Measurements from ENCODE around the gene NET1. TPM values are rescaled to one million over a fixed set of nuclear protein-coding genes. Genes with fewer than 3 reads are reported as not detected.
"Not testable (repeated sequence)": the region's sequence is repeated elsewhere in the genome, so short reads cannot be mapped to it uniquely, and the experiment has no call there.

NET1 gene
- total RNA-seq, 5 donors from 2014 or later (not counting 1 experiment from before 2014, with no cell fraction given): 10.5 to 41.1 (median 25.1) TPM

- H3K9me3 ChIP-seq; H3K4me3 Mint-ChIP-seq; H3K9me3 Mint-ChIP-seq; H3K27ac ChIP-seq (ENCODE audit: low read length); H3K4me1 ChIP-seq (ENCODE audit: control insufficient read depth in 1 of 2, extremely low read depth in 1 of 2, insufficient read depth in 2 of 2, low read length in 2 of 2); H3K27ac Mint-ChIP-seq; H3K27me3 ChIP-seq (replicated peaks in 1 of 2; ENCODE audit: control insufficient read depth in 2 of 2, extremely low read depth in 1 of 2, insufficient read depth in 2 of 2, low read length in 1 of 2); H3K4me3 ChIP-seq (ENCODE audit: control insufficient read depth in 1 of 2, extremely low read depth in 1 of 2, low read length in 1 of 2); H3K36me3 Mint-ChIP-seq; H3K4me1 Mint-ChIP-seq; ATAC-seq (replicated peaks in 1 of 4); POLR2A ChIA-PET; DNase-seq; H3K36me3 ChIP-seq (ENCODE audit: control insufficient read depth in 2 of 2, extremely low read depth in 1 of 2, insufficient read depth in 1 of 2, low read length in 1 of 2); H3K27me3 Mint-ChIP-seq: not testable (repeated sequence)
- 85% methylated on average over 10 of the region's 12 CpGs for WGBS (ENCODE audit: insufficient coverage)
- CTCF ChIA-PET: interaction anchor here (0.5 to 1.1 kb wide), 3 partner anchors 54 to 530 kb away, joined by 3 to 6 read pairs (median 4); no protein-coding TSS in a partner anchor
These were observed 32.0 kb upstream of the NET1 start for GRCh38 chr10:5380395-5380794.

GRCh38 chr10:5381187-5381586, 31.2 kb upstream of the NET1 start:
- Mint-ChIP-seq H3K9me3 (peaks cover 0 to 5% (median 4%) of the 10 kb centered on the region in 3 donors), H3K4me1 (no peaks in the 10 kb centered on the region), H3K27ac (no peak overlapping the region), H3K4me3 (no peak overlapping the region), H3K36me3 (no peaks in the 10 kb centered on the region), H3K27me3 (peaks cover 0 to 7% of the 10 kb centered on the region in 2 donors)
- Histone ChIP-seq H3K27me3 (replicated peaks in 1 of 2; ENCODE audit: control insufficient read depth in 2 of 2, extremely low read depth in 1 of 2, insufficient read depth in 2 of 2, low read length in 1 of 2) (no peaks in the 10 kb centered on the region), H3K4me3 (ENCODE audit: control insufficient read depth in 1 of 2, extremely low read depth in 1 of 2, low read length in 1 of 2) (no peak overlapping the region), H3K27ac (ENCODE audit: low read length) (no peak overlapping the region), H3K4me1 (ENCODE audit: control insufficient read depth in 1 of 2, extremely low read depth in 1 of 2, insufficient read depth in 2 of 2, low read length in 2 of 2) (no peaks in the 10 kb centered on the region), H3K9me3 (no peaks in the 10 kb centered on the region), H3K36me3 (ENCODE audit: control insufficient read depth in 2 of 2, extremely low read depth in 1 of 2, insufficient read depth in 1 of 2, low read length in 1 of 2) (no peaks in the 10 kb centered on the region)
- ChIA-PET CTCF (no interaction called here), POLR2A (no interaction called here)
- 100% methylated on average over 1 of the region's 2 CpGs for WGBS (ENCODE audit: insufficient coverage)
- DNase-seq (no peak), ATAC-seq (replicated peaks in 1 of 4) (no peak)

DNA sequence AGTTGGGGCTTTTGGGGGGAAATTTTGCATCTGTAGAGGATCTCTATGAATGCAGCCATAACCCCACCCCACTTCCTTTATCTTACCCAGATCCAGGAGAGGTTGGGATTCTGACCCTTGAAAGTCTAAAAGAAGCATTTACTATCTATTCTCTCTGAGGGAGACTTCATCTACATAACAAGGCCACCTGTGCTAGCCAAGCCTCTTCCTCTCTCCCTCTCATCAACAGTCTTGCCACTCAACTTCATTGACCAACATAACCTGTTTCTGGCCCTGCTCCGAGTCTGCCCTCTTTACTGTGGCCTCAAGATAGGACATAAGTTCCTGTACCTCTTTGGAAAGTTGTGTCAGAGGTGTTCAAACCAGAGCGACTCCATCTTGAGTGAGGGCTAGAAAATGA, 27.1 kb upstream of the NET1 start:
- Mint-ChIP-seq H3K27me3 (peaks cover 0 to 8% of the 10 kb centered on the region in 2 donors), H3K4me3 (no peak overlapping the region), H3K9me3 (peaks cover 10 to 17% (median 16%) of the 10 kb centered on the region in 3 donors), H3K4me1 (no peaks in the 10 kb centered on the region), H3K36me3 (no peaks in the 10 kb centered on the region), H3K27ac (no peak overlapping the region)
- Histone ChIP-seq H3K4me1 (ENCODE audit: control insufficient read depth in 1 of 2, extremely low read depth in 1 of 2, insufficient read depth in 2 of 2, low read length in 2 of 2) (no peaks in the 10 kb centered on the region), H3K27me3 (replicated peaks in 1 of 2; ENCODE audit: control insufficient read depth in 2 of 2, extremely low read depth in 1 of 2, insufficient read depth in 2 of 2, low read length in 1 of 2) (no peaks in the 10 kb centered on the region), H3K27ac (ENCODE audit: low read length) (no peak overlapping the region), H3K36me3 (ENCODE audit: control insufficient read depth in 2 of 2, extremely low read depth in 1 of 2, insufficient read depth in 1 of 2, low read length in 1 of 2) (no peaks in the 10 kb centered on the region), H3K9me3 (no peaks in the 10 kb centered on the region), H3K4me3 (ENCODE audit: control insufficient read depth in 1 of 2, extremely low read depth in 1 of 2, low read length in 1 of 2) (no peak overlapping the region)
- no peak for ATAC-seq (replicated peaks in 1 of 4)
- CTCF ChIA-PET: no interaction called here
- no peak for DNase-seq
- POLR2A ChIA-PET: no interaction called here
- WGBS (ENCODE audit: insufficient coverage): 60% methylated on average over 1 of the region's 2 CpGs

GRCh38 chr10:5387169-5387568, 25.2 kb upstream of the NET1 start:
- WGBS (ENCODE audit: insufficient coverage): 39% methylated on average over 3 of the region's 5 CpGs
- H3K4me1 Mint-ChIP-seq: no peaks in the 10 kb centered on the region
- no peak for DNase-seq
- Histone ChIP-seq H3K27me3 (replicated peaks in 1 of 2; ENCODE audit: control insufficient read depth in 2 of 2, extremely low read depth in 1 of 2, insufficient read depth in 2 of 2, low read length in 1 of 2) (no peaks in the 10 kb centered on the region), H3K36me3 (ENCODE audit: control insufficient read depth in 2 of 2, extremely low read depth in 1 of 2, insufficient read depth in 1 of 2, low read length in 1 of 2) (no peaks in the 10 kb centered on the region), H3K9me3 (no peaks in the 10 kb centered on the region), H3K4me1 (ENCODE audit: control insufficient read depth in 1 of 2, extremely low read depth in 1 of 2, insufficient read depth in 2 of 2, low read length in 2 of 2) (no peaks in the 10 kb centered on the region), H3K4me3 (ENCODE audit: control insufficient read depth in 1 of 2, extremely low read depth in 1 of 2, low read length in 1 of 2) (no peak overlapping the region), H3K27ac (ENCODE audit: low read length) (no peak overlapping the region)
- no peak overlapping the region for H3K27ac Mint-ChIP-seq
- CTCF ChIA-PET: interaction anchor here (0.5 to 1.1 kb wide), 3 partner anchors 26 to 537 kb away, joined by 3 read pairs; no protein-coding TSS in a partner anchor
- H3K36me3 Mint-ChIP-seq: no peaks in the 10 kb centered on the region
- peaks cover 0 to 9% of the 10 kb centered on the region in 2 donors for H3K27me3 Mint-ChIP-seq
- no peak for ATAC-seq (replicated peaks in 1 of 4)
- H3K4me3 Mint-ChIP-seq: no peak overlapping the region
- H3K9me3 Mint-ChIP-seq: peaks cover 15 to 37% (median 34%) of the 10 kb centered on the region in 3 donors
- POLR2A ChIA-PET: no interaction called here

DNA sequence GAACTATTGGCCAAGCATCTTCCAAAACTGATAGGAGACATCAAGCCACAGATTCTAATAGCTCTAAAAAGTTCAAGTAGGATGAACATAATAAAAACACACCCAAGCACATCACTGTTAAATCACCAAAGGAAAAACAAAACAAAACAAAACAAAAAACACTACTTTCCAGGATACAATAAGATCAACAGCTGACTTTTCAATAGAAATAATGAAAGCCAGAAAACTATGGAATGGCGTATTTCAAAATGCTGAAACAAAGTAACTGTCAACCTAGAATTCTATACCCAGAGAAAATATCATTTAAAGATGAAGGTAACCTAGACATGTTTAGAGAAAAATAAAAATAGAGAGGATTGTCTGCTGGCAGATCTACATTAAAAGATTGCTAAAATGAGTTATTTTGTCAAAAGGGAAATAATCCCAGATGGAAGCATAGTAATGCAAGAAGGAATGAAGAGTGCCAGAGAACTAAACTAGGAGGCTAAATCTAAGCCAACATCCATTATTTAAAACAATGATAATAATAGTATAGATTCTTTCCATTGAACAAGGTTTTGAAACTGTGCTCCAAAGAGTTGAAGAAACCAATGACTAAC, 21.7 kb upstream of the NET1 start:
- ATAC-seq (replicated peaks in 1 of 4) (no peak), DNase-seq (no peak)
- ChIA-PET POLR2A (interaction anchor here in 1 of 2 donors (0.6 to 0.7 kb wide), 2 partner anchors 21 to 228 kb away, joined by 5 to 6 read pairs; no protein-coding TSS in a partner anchor), CTCF (no interaction called here)
- H3K27ac Mint-ChIP-seq: no peak overlapping the region
- H3K27me3 ChIP-seq (replicated peaks in 1 of 2; ENCODE audit: control insufficient read depth in 2 of 2, extremely low read depth in 1 of 2, insufficient read depth in 2 of 2, low read length in 1 of 2): no peaks in the 10 kb centered on the region
- H3K9me3 Mint-ChIP-seq: peaks cover 15 to 40% (median 34%) of the 10 kb centered on the region in 3 donors
- no peak overlapping the region for H3K27ac ChIP-seq (ENCODE audit: low read length)
- H3K4me1 Mint-ChIP-seq: no peaks in the 10 kb centered on the region
- H3K4me1 ChIP-seq (ENCODE audit: control insufficient read depth in 1 of 2, extremely low read depth in 1 of 2, insufficient read depth in 2 of 2, low read length in 2 of 2): no peaks in the 10 kb centered on the region
- WGBS (ENCODE audit: insufficient coverage): no CpG with 5 or more reads among the region's 1 CpG
- H3K9me3 ChIP-seq: no peaks in the 10 kb centered on the region
- no peak overlapping the region for H3K4me3 Mint-ChIP-seq
- H3K4me3 ChIP-seq (ENCODE audit: control insufficient read depth in 1 of 2, extremely low read depth in 1 of 2, low read length in 1 of 2): no peak overlapping the region
- peaks cover 0 to 14% of the 10 kb centered on the region in 2 donors for H3K27me3 Mint-ChIP-seq
- no peaks in the 10 kb centered on the region for H3K36me3 ChIP-seq (ENCODE audit: control insufficient read depth in 2 of 2, extremely low read depth in 1 of 2, insufficient read depth in 1 of 2, low read length in 1 of 2)
- no peaks in the 10 kb centered on the region for H3K36me3 Mint-ChIP-seq

DNA sequence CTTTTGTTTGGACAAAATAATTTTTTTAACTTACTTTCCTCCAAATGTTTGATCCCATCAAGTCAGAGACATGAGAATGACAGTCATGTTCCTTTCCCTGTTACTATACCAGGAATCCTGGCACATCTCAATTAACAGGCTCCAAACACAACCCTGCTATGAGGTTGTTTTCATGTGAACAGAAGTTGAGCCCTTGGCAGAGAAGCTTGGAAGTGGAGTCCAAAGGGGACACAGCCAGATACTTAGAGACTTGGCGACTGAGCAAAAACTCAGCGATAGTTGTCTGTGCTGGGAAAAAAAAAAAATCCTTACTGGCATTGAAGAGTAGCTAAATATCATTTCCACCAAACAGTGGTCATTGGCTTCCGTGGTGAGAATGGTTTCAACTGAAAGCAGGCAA, 20.6 kb upstream of the NET1 start:
- no CpG with 5 or more reads among the region's 3 CpGs for WGBS (ENCODE audit: insufficient coverage)

More for the DNA sequence above, 20.6 kb upstream of the NET1 start:
- Mint-ChIP-seq H3K36me3 (no peaks in the 10 kb centered on the region), H3K27me3 (peaks cover 0 to 12% of the 10 kb centered on the region in 2 donors), H3K27ac (no peak overlapping the region), H3K9me3 (peaks cover 15 to 40% (median 34%) of the 10 kb centered on the region in 3 donors), H3K4me3 (no peak overlapping the region), H3K4me1 (no peaks in the 10 kb centered on the region)
- no peaks in the 10 kb centered on the region for H3K4me1 ChIP-seq (ENCODE audit: control insufficient read depth in 1 of 2, extremely low read depth in 1 of 2, insufficient read depth in 2 of 2, low read length in 2 of 2)
- H3K9me3 ChIP-seq: no peaks in the 10 kb centered on the region
- peaks cover 0 to 4% of the 10 kb centered on the region in 2 experiments for H3K27me3 ChIP-seq (replicated peaks in 1 of 2; ENCODE audit: control insufficient read depth in 2 of 2, extremely low read depth in 1 of 2, insufficient read depth in 2 of 2, low read length in 1 of 2)
- H3K27ac ChIP-seq (ENCODE audit: low read length): no peak overlapping the region
- no peak overlapping the region for H3K4me3 ChIP-seq (ENCODE audit: control insufficient read depth in 1 of 2, extremely low read depth in 1 of 2, low read length in 1 of 2)
- POLR2A ChIA-PET: no interaction called here
- DNase-seq (no peak), ATAC-seq (replicated peaks in 1 of 4) (no peak)
- H3K36me3 ChIP-seq (ENCODE audit: control insufficient read depth in 2 of 2, extremely low read depth in 1 of 2, insufficient read depth in 1 of 2, low read length in 1 of 2): no peaks in the 10 kb centered on the region
- CTCF ChIA-PET: interaction anchor here in 1 of 2 donors (0.6 kb wide), 1 partner anchor 152 kb away, joined by 3 read pairs; no protein-coding TSS in a partner anchor
